ENCODE measurements around the gene FBXL2. TPM values are rescaled to one million over a fixed set of nuclear protein-coding genes. Genes with fewer than 3 reads are reported as not detected.

FBXL2 gene
- total and polyA plus RNA-seq, 7 donors: 1.2 to 17.2 (median 10.3) TPM; not detected in 2

DNA sequence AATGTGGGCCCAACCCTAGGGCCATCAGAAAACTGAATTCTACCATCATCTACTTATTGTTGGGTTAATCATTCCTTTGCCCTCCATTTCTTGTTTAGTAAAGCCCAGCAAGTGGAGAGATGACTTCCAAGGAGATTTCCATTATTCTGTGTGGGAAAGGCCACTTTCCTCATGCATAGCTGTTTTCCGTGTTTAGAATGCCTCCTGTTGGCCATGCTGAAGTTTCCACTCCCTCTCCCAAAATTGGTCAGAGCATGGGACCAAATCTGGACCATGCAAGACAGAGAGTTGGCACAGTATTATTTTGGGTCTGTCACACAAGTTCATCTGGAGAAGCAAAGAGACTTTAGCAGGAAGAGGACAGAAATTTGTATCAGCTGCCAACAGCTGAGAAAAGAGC lies 43.4 kb upstream of the FBXL2 start:
- intact Hi-C loops (cut with DNase I): no loop called here
- Histone ChIP-seq H3K4me3 (no peak overlapping the region), H3K27ac (no peak overlapping the region), H3K36me3 (no peaks in the 10 kb centered on the region), H3K9me3 (no peaks in the 10 kb centered on the region), H3K4me1 (peaks cover 0 to 8% (median 0%) of the 10 kb centered on the region in 4 donors), H3K27me3 (no peaks in the 10 kb centered on the region)
- no peak for DNase-seq
- TF ChIP-seq POLR2AphosphoS5 (IDR thresholded peaks at IDR 0.05) (no peak), POLR2A (IDR thresholded peaks at IDR 0.05) (no peak), EP300 (IDR thresholded peaks at IDR 0.05) (no peak)
- TF ChIP-seq, protein P1, sequence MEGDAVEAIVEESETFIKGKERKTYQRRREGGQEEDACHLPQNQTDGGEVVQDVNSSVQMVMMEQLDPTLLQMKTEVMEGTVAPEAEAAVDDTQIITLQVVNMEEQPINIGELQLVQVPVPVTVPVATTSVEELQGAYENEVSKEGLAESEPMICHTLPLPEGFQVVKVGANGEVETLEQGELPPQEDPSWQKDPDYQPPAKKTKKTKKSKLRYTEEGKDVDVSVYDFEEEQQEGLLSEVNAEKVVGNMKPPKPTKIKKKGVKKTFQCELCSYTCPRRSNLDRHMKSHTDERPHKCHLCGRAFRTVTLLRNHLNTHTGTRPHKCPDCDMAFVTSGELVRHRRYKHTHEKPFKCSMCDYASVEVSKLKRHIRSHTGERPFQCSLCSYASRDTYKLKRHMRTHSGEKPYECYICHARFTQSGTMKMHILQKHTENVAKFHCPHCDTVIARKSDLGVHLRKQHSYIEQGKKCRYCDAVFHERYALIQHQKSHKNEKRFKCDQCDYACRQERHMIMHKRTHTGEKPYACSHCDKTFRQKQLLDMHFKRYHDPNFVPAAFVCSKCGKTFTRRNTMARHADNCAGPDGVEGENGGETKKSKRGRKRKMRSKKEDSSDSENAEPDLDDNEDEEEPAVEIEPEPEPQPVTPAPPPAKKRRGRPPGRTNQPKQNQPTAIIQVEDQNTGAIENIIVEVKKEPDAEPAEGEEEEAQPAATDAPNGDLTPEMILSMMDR (IDR thresholded peaks at IDR 0.05): no peak
- WGBS, 2 donors: 88 to 92% methylated on average over 1 of the region's 1 CpG

DNA sequence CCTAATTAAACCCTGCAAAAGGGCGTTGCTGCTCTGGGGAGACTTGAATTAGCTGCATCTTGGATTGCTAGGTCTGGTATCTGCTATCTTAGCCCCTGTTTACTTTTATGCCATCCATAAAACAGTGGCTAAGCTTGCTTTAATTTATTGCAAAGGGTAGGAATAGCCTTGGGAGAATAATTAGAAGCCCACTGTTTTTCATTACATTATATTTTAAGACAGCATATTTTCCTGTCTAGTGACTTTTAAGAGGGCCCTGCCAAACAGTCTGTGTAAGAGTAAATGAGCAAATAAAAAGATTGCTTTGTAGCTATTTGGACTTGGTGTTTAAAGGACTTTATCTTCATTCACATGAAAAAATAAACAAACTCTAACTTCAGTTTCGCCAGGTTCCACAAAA lies 41.2 kb upstream of the FBXL2 start:
- no peak for DNase-seq
- 25 to 60% methylated on average over 2 of the region's 2 CpGs for WGBS, 2 donors
- no peak overlapping the region for H3K27ac ChIP-seq
- no peaks in the 10 kb centered on the region for H3K9me3 ChIP-seq
- TF ChIP-seq, protein P1 (IDR thresholded peaks at IDR 0.05): no peak
- H3K4me3 ChIP-seq: no peak overlapping the region
- intact Hi-C loops (cut with DNase I): no loop called here
- no peaks in the 10 kb centered on the region for H3K4me1 ChIP-seq
- no peaks in the 10 kb centered on the region for H3K27me3 ChIP-seq
- no peaks in the 10 kb centered on the region for H3K36me3 ChIP-seq

DNA sequence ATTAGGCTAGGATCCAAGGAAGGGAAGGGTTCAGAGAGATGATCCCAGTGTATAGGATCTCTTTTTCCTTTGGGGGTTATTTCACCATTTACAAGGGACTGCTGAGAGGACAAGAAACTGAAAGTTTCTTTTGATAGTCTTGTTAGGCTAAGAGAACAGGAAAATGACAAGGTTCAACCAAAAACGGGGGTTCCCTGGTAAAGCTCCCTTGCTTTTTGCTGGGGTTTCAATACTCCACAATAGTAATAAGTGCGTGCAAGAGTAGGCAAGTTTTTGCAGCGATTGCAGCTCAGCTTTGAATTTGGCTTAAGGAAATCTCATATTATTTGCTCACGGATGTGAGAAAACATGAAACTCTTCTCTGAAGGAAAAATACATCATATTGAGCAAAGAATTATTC lies 39.8 kb upstream of the FBXL2 start:
- no peaks in the 10 kb centered on the region for H3K27me3 ChIP-seq
- no peaks in the 10 kb centered on the region for H3K4me1 ChIP-seq
- intact Hi-C loops (cut with DNase I): no loop called here
- no peak overlapping the region for H3K27ac ChIP-seq
- no peak for TF ChIP-seq EP300 (IDR thresholded peaks at IDR 0.05)
- no peak for TF ChIP-seq POLR2A (IDR thresholded peaks at IDR 0.05)
- no peak for TF ChIP-seq POLR2AphosphoS5 (IDR thresholded peaks at IDR 0.05)
- TF ChIP-seq, protein P1 (IDR thresholded peaks at IDR 0.05): no peak
- DNase-seq: no peak
- no peaks in the 10 kb centered on the region for H3K9me3 ChIP-seq
- H3K4me3 ChIP-seq: no peak overlapping the region
- H3K36me3 ChIP-seq: no peaks in the 10 kb centered on the region
- whole genome bisulfite sequencing, 2 donors: 83 to 88% methylated on average over 4 of the region's 4 CpGs

DNA sequence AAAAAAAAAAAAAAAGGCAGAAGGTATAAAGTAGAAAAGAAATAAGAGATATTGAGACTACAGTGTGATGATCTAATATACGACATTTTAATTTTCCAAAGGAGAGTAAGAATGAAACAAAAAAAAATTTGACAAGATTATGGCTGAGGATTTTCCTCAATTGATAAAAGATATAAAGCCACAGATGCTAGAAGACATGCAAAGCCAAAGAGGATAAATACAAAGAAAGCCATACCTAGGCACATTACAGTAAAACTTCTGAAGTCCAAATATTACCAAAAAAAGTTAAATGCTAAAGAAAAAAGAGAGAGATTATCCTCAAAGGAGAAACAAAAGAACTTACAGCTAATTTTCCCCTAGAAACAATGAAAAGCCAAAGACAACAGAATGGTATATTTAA lies 38.3 kb upstream of the FBXL2 start:
- H3K27me3 ChIP-seq: no peaks in the 10 kb centered on the region

DNA sequence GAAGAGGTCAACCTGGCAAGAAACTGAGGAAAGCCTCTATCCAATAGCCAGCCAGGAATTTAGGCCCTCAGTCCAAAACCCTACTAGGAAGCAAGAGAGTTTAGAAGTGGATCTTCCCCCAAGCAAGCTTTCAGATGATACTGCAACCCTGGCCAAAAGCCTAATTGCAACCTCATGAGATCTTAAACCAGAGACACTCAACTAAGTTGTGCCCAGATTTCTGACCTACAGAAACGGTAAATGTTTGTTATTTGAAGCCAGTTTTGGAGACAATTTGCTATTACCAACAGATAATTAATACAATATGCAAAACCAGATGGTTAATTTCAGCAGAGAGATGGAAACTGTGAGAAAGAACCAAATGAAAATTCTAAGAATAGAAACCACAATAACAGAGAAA lies 37.0 kb upstream of the FBXL2 start:
- no peak overlapping the region for H3K27ac ChIP-seq
- TF ChIP-seq, protein P1 (IDR thresholded peaks at IDR 0.05): no peak
- no peak for TF ChIP-seq POLR2A (IDR thresholded peaks at IDR 0.05)
- TF ChIP-seq POLR2AphosphoS5 (IDR thresholded peaks at IDR 0.05): no peak
- no peak for TF ChIP-seq EP300 (IDR thresholded peaks at IDR 0.05)
- H3K4me3 ChIP-seq: no peak overlapping the region
- WGBS, 2 donors: 61 to 75% methylated on average over 1 of the region's 1 CpG
- no peak for DNase-seq
- H3K36me3 ChIP-seq: no peaks in the 10 kb centered on the region
- no peaks in the 10 kb centered on the region for H3K4me1 ChIP-seq
- H3K27me3 ChIP-seq: no peaks in the 10 kb centered on the region
- intact Hi-C loops (cut with DNase I): no loop called here
- H3K9me3 ChIP-seq: no peaks in the 10 kb centered on the region

More for the DNA sequence above, 38.3 kb upstream of the FBXL2 start:
- intact Hi-C loops (cut with DNase I): no loop called here
- no peaks in the 10 kb centered on the region for H3K9me3 ChIP-seq
- TF ChIP-seq POLR2AphosphoS5 (IDR thresholded peaks at IDR 0.05): no peak
- TF ChIP-seq, protein P1 (IDR thresholded peaks at IDR 0.05): no peak
- no peak for TF ChIP-seq POLR2A (IDR thresholded peaks at IDR 0.05)
- TF ChIP-seq EP300 (IDR thresholded peaks at IDR 0.05): no peak
- H3K4me1 ChIP-seq: no peaks in the 10 kb centered on the region
- 94 to 97% methylated on average over 1 of the region's 1 CpG for WGBS, 2 donors
- no peak overlapping the region for H3K27ac ChIP-seq
- no peaks in the 10 kb centered on the region for H3K36me3 ChIP-seq
- no peak for DNase-seq
- no peak overlapping the region for H3K4me3 ChIP-seq
